ENCODE measurements around the gene SAE1.
"Not testable (repeated sequence)": the region's sequence is repeated elsewhere in the genome, so short reads cannot be mapped to it uniquely, and the experiment has no call there.

- TF ChIP-seq CTCF (IDR thresholded peaks at IDR 0.05; ENCODE audit: borderline replicate concordance, extremely low read depth, low read length, poor library complexity, severe bottlenecking); EZH2 (IDR thresholded peaks at IDR 0.05; ENCODE audit: borderline replicate concordance, low read depth, low read length, severe bottlenecking): not testable (repeated sequence)
These were observed 122.4 kb downstream of the SAE1 start for GRCh38 chr19:47253016-47253415.

Data from DND-41 (cell line).